Bone marrow (tissue), 2 donors: ENCODE data around the gene PCNA.

Experiments used
- DNase-seq, 2 donors: peaks; one replicate each; lab custom pipeline; 2025; lab: John Stamatoyannopoulos, UW

Gene PCNA

DNA sequence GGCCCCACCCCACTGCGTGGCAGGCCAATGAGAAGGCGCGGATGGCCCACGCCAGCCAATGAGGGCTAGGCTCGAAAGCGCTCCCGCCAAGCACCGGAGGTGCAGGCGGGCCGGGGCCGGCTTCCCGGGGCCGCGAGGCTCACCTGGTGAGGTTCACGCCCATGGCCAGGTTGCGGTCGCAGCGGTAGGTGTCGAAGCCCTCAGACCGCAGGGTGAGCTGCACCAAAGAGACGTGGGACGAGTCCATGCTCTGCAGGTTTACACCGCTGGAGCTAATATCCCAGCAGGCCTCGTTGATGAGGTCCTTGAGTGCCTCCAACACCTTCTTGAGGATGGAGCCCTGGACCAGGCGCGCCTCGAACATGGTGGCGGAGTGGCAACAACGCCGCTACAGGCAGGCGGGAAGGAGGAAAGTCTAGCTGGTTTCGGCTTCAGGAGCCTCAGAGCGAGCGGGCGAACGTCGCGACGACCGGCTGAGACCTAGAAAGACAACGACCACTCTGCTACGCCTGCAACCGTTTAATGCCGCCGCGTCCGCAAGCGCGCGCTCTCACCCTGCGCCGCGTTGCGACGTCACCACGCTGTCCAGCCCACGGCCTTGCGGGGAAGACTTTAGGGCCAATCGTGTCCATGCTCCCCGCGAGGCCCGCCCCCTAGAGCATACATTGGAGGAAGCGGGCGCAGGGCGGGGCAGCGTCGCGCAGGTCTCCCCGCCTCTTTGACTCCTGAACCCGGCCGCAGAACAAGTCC lies at the start of gene PCNA:
Gene PCNA (minus strand): TSS at position 524 of the 750 bp plus-strand sequence. CDS start 160 bp downstream, at position 364.
- DNase-seq: peak; percentile 85 to 96

DNA sequence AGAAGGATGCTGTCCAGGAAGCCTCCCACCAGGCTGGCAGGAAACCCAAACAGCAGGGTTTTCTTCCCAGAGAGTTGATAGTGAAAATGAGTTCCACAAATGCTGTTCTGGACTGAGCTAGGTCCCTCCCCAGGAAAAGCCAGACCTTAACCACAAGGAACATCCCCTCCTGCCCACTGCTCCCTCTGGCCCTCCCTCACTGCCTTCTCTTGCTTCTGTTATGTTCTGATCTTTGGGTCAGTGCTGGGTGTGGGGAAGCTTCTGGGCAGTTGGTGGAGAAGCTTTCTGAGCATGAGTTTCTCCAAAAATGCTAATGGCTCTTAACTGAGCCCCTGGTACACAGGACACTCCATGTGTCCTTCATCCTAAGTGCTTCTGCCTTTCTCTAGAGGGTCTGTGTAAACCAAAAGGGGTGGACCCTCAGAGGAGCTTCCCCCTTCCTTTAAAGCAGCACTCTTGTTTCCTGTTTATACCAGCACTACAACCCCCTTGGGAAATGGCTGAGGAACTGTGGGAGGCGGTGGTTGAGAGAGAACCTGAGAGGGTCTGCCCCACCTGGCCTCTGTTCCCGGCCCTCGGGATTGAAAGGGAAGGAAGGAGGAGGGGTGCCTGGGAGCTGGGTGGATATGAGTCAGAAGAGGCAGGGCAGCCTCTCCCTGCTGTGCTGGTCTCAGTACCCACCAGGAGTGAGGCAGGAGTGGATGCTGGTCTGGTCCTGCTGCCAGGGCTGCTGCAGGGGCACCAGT lies 49.1 kb upstream of the PCNA start:
- peak in 1 of 2 donors; percentile 35 for DNase-seq

GRCh38 chr20:5164645-5165625 lies 45.2 kb upstream of the PCNA start:
- DNase-seq: no peak

DNA sequence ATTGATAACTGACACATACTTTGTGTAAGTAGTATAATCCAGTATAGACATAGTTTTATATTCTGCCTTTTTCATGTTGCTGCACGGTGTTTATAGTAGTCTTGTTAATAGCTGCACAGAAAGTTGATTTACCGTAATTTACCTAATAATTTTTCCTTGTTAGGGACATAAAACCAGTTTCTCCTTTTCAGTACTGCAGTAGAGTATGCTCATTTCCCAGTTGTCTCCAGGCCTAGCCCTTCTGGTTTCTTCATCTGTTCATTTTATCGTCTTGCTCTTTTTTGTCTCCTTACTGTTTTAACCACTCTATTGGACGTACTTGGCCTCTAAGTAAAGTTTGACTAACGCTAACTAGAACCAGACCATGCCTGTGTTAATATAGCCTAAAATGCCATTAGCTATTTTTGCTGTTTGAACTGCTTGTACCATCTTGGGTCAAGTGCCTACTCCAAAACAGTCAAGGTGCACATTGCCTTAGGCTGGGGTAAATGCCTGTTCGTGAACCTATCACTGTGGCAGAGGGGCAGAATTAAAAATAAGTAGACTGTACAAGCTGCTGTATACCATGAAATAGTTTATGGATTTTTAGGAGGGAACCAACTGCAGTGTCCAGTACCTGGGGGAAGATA lies 41.9 kb upstream of the PCNA start:
- no peak for DNase-seq

DNA sequence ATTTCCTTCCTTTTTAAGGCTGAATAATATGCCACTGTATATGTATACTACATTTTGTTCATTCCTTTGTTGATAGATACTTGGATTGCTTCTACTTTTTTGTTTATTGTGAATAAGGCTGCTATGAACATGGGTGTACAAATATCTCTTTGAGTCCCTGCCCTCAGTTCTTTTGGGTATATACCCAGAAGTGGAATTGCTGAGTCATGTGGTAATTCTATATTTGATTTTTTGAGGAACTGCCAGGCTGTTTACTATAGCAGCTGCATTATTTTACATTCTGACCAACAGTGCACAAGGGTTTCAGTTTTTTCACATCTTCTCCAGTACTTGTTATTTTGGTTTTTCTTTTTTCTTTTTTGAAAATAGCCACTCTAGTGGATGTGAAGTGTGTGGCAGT lies 41.1 kb upstream of the PCNA start:
- DNase-seq: no peak

- DNase-seq: no peak
Observed at GRCh38 chr20:5159928-5160327, 40.2 kb upstream of the PCNA start.

DNA sequence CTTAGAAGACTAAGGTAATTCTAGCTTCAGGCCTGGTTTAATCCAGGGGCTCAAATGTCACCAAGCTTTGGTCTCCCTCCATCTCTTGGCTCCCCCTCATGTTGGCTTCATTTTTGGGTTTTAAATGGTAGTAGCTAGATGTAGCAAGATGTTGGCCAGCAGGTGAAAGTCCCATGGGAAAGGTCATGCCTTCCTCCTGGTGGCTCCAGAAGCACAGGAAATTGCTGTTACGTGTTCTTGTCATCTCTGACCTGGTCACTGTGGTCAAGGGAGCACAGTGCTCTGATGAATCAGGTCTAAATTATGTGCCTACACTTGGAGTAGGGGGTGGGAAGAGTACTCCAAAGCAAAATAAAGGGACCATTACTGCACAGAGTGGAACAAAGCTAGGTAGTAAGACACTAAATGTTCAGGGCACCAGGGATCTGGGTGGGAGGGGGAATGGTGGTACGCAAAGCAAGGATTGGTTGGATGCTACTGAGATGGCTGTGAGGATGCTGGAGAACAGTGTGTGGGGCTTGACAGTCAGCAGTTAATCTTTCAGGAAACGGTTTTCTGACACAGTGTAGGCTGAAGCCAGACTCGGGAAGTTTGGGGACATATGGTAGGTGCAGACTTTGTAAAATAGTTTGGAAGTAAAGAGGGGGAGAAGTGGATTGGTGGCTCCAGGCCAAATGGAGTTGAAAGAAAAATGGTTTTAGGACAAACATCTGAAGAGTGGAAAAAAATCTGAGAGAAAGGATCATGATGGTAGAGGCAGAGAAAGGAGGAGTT lies 37.1 kb upstream of the PCNA start:
- no peak for DNase-seq

DNA sequence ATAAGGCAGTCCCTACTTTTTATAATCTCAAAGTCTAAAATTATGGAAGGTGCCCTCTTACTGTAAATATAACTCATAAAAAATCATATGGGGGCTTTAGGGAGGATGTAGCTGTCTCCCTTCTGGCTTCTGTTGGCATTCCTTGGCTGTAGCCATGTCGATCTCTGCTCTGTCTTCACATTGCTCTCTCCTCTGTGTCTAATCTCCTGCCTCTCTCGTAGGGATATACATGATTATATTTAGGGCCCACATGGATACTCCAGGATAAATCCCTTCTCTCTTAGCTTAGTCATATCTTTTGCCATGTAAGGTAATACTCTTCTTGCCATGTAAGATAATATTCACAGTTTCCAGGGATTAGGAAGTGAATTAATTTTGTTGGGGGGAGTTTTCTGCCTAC lies 35.6 kb upstream of the PCNA start:
- no peak for DNase-seq

DNA sequence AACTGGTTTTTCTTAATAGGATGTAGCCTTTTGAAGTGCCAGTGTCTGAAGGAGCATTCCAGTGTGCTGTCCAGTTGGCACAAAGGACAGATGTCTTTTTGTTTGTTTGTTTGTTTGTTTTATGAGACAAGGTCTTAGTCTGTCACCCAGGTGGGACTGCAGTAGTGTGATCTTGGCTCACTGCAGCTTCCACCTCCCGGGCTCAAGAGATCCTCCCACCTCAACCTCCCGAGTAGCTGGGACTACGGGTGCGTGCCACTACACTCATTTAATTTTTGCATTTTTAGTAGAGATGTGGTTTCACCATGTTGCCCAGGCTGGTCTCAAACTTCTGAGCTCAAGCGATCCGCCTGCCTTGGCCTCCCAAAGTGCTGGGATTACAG lies 34.8 kb upstream of the PCNA start:
- DNase-seq: no peak

DNA sequence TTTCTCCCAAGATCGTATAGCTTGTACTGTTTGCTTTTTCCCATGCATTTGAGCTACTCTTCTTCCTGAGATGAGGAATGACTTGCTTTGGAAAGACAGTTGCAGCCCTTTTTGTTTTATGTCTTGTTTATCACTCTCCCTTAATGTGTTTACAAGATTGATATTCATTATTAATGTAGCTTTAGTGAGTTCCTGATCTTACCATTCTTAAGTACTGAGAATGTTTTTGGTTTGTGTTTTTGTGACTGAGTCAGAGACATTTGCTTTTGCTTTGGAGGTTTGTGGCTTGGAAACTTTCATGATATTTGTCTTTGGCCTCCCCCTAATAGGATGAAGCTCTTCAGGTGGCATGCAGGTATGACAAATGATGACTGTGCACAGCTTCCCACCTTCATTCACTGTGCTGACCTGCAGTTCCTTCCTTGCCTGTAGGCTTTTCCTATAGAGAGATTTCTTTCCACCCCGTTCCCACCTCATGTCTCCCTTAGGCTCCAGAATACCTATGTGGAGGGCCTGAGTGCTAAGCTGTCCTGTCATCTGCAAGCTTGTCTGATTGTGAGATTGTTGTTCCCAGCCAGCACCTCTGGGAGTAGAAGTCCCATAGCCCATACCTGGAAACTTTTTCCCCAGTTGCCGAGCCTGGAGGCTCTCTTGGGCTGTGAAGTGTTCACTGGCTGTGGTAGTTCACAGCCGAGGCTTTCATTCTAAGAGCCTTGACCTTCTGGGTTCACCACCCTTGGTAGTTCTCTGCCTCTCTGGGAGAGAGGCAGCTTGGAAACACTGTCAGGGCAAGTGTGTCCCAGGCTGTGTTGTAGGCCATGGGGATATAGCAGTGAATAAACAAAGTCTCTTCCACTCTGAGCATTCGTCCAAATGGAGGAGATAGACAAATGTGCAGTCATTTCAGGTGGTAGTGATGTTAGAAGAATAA lies 34.1 kb upstream of the PCNA start:
- no peak for DNase-seq

DNA sequence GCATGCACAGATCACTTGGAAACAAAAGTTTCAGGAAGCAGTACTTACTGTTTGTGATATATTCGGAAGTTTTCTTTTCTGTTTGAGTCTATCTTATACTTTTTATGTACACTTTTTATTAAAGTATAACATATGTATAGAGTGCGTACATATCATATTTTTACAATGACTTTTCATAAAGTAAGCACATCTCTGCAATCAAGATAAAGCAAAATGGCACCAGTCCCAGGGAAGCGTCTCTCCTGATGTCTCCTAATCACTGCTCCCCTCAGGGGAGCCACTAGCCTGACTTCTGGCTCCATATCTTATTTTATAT lies 33.4 kb upstream of the PCNA start:
- no peak for DNase-seq

DNA sequence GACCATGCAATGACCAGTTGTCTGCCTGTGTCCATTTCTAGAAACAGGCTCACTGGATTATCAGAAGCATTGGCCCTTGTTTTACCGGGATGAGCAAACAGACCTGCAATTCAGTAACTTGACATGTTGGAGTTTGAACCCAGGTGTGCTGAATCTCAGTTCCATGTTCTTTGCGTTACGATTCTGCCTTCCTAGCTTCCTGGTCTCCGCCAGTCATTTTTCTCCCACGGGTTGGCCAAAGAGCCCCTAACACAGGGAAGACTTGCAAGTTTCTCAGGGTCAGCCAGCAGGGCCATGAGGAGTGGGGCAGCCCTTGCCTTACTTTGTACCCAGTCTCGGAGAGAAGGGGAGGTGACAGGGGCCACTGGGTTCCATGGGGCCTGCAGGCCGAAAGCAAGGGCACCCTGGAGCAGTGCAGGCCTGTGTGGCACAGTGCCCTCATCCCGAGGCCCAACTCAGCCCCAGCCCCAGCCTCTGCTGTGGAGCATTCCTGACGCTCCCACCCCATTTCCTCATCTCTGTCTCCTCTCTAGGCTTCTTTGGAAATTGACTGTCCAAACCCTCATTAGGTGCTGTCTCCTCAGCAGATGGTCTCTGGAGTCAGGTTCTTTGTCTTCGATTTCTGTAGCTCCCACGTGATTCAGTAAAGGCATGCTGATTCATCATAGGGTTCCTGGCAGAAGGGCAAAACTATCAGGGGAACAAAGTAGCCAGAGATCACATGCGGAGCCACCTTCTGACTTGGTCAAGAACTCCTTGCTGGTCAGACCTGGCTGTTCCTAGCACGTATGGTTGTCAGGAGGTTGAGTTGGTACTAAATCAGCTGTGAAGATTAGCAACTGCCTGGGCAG lies 30.7 kb upstream of the PCNA start:
- no peak for DNase-seq

GRCh38 chr20:5149892-5150225 lies 30.1 kb upstream of the PCNA start:
- no peak for DNase-seq

- DNase-seq: no peak
Observed at GRCh38 chr20:5148581-5148980, 28.8 kb upstream of the PCNA start.

- DNase-seq: peak in 1 of 2 donors; percentile 69
Observed at GRCh38 chr20:5146871-5147592, 27.3 kb upstream of the PCNA start.

DNA sequence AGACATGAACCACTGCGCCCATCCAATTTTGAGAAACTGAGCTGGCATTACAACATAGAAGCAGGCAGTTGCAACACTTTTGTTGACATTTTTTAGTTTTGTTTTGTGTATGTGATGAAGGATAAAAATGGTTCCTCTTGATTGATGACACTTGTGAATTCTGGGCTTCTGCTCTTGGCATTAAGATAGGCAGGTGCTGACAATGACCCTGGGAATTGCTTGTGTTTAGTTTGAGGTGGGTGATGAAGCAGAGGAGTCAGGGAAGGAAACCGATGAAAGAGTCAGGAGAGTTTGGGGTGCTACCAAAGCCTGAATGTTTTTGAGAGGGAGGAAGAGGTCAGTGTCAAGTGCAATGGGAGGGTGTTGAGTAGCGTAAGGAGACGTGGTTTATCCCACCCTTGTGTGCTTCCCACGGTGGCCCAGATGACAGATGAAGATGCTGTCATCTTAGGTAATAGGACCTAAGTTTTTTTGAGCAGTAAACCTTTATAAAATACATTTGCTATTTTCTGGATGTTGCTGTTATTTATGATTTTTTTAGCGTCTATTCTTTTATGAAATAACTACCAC lies 26.4 kb upstream of the PCNA start:
- no peak for DNase-seq

DNA sequence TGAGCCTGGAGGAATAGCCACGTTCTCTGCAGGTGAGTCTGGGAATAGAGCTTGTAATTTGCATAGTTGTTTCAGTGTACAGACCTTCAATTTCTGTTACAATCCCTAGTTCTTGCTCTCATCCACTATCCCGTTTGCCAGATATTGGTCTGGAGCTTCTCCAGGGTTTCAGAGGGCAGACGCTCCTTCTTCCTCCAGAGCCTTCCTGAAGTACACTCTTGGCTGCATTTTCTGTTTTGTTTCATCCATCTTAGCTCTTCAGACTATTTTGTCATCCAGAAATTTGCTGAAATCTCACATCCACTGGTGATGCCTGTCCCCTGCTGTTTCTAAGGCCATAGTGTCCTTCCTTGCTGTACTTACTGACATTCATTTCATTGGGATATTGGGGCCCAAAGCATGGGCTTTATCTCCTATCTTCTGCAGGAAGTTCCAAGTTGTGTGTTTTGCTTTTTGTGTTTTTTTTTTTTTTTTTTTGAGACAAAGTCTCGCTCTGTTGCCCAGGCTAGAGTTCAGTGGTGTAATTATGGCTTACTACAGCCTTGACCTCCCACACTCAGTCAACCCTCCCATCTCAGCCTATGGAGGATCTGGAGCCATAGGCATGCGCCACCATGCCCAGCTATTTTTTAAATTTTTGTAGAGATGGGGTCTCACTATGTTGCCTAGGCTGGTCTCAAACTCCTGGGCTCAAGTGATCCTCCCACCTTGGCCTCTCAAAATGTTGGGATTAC lies 25.8 kb upstream of the PCNA start:
- DNase-seq: no peak

- DNase-seq: no peak
Observed at GRCh38 chr20:5143851-5144250, 24.1 kb upstream of the PCNA start.
